Fibroblast of mammary gland (primary cell): Measurements from ENCODE around the gene NTRK2.

ENCODE experiments used
- DNase-seq: peaks from one replicate; pipeline ENCODE4 v3.0.0-alpha.2; 2010; ENCODE audit warnings: low read depth
- H3K4me3 ChIP-seq: 2 replicates; pipeline ENCODE4 v1.5.1; 2011; ENCODE audit warnings: low read depth, mild to moderate bottlenecking, low read length, moderate library complexity; ENCODE audit not compliant: control insufficient read depth
- CTCF ChIP-seq: conservative IDR thresholded peaks from 2 replicates; pipeline ENCODE4 v1.5.1; 2011; ENCODE audit warnings: low read depth, low read length, inconsistent platforms; ENCODE audit not compliant: control insufficient read depth, insufficient read depth

Gene NTRK2

GRCh38 chr9:84742261-84742660 lies 72.7 kb downstream of the NTRK2 start:
- DNase-seq: no peak
- no peak for TF ChIP-seq CTCF
- H3K4me3 ChIP-seq: no peak overlapping the region

DNA sequence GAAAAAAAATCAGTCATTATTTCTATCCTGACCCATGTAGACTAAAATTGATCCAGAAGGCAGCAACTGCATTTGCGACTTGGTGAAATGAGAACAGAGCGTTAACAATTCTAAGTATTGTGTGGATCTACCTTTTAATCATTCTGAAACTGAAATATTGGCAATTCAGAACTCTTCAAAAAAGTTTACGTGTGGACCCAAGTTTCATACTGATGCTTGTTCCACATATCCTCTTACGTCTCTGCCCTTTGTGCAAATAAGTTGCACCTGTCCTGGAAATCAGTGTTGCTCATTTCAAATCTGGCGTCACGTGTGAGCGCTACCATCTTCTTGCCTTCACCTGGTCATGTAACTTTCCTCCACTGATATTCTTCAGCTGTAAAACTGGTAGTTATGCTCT lies 74.7 kb downstream of the NTRK2 start:
- H3K4me3 ChIP-seq: no peak overlapping the region
- no peak for DNase-seq
- TF ChIP-seq CTCF: no peak

DNA sequence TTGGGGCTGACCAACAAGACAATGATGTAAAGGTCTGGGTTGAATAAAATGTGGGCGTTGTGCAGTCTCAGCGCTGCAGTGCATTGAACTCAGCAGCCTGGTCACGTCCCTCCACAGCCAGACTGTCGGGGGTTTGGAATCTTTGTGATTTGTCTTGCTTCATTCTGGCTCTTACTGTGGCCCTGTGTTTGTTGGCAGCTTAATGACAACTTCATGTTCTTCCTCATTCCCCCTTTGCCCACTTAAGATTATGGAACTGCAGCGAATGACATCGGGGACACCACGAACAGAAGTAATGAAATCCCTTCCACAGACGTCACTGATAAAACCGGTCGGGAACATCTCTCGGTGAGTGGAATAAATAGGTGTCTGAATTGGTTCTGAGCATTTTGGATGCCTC lies 75.2 kb downstream of the NTRK2 start:
- DNase-seq: no peak
- no peak for TF ChIP-seq CTCF

GRCh38 chr9:84748112-84748511 lies 78.6 kb downstream of the NTRK2 start:
- no peak for DNase-seq
- no peak overlapping the region for H3K4me3 ChIP-seq
- no peak for TF ChIP-seq CTCF

More for the DNA sequence above, 75.2 kb downstream of the NTRK2 start:
- H3K4me3 ChIP-seq: no peak overlapping the region

GRCh38 chr9:84750152-84750865 lies 80.8 kb downstream of the NTRK2 start:
- no peak for TF ChIP-seq CTCF
- no peak overlapping the region for H3K4me3 ChIP-seq
- DNase-seq: no peak

GRCh38 chr9:84751921-84752320 lies 82.4 kb downstream of the NTRK2 start:
- TF ChIP-seq CTCF: no peak
- no peak overlapping the region for H3K4me3 ChIP-seq
- DNase-seq: no peak

DNA sequence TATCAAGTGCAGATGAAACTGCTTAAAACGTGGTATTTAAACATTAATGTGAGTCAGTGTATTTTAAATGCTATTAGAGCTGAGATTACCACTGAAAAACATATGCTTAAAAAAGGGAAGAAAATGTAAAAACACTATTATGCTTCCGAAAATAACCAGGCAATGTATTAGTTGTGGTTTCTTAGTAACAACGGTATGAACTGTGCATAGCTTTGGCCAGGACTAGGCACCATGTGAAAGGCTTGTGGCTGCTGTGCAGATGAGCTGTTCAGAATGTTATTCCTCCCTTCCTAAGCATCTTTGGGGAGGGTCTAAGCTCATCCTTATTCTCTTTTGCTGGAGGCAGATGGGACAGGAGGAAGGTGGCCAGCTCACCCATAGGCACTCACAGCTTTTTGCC lies 84.9 kb downstream of the NTRK2 start:
- TF ChIP-seq CTCF: no peak
- no peak for DNase-seq
- no peak overlapping the region for H3K4me3 ChIP-seq
